Stimulated activated naive CD4-positive, alpha-beta T cell (primary cell): ENCODE measurements around the gene ABTB1.

Source experiments
- DNase-seq, 6 experiments: peaks; one replicate each; lab custom pipeline; 2025; lab: John Stamatoyannopoulos, UW

Gene ABTB1

GRCh38 chr3:127672429-127673190, at the start of gene ABTB1:
Gene ABTB1 (plus strand): TSS chr3:127672952. CDS start chr3:127673026, 74 bp downstream.
- peak; percentile 81 to 88 (median 84) for DNase-seq

- no peak for DNase-seq
These were observed 48.7 kb upstream of the ABTB1 start for GRCh38 chr3:127624063-127624462.

- DNase-seq = no peak
These were observed 46.9 kb upstream of the ABTB1 start for GRCh38 chr3:127625821-127626220.

- peak in 1 of 6 experiments; percentile 31 for DNase-seq
These were observed 44.3 kb upstream of the ABTB1 start for GRCh38 chr3:127628426-127628787.

GRCh38 chr3:127628788-127629466, 43.8 kb upstream of the ABTB1 start, which contains the start of gene PODXL2:
Gene PODXL2 (plus strand): TSS chr3:127629185. CDS start chr3:127629220, 35 bp downstream.
- DNase-seq = peak in 4 of 6 experiments; percentile 22 to 40 (median 28)

GRCh38 chr3:127629467-127630403, 43.0 kb upstream of the ABTB1 start:
- DNase-seq = peak in 4 of 6 experiments; percentile 17 to 52 (median 33)

- no peak for DNase-seq
These were observed 41.7 kb upstream of the ABTB1 start for GRCh38 chr3:127630811-127631714.

- DNase-seq = no peak
These were observed 40.5 kb upstream of the ABTB1 start for GRCh38 chr3:127632035-127632820.

GRCh38 chr3:127634653-127635052, 38.1 kb upstream of the ABTB1 start:
- DNase-seq = no peak

- peak in 3 of 6 experiments; percentile 26 to 28 (median 27) for DNase-seq
These were observed 35.2 kb upstream of the ABTB1 start for GRCh38 chr3:127637546-127637945.

- DNase-seq = no peak
These were observed 34.8 kb upstream of the ABTB1 start for GRCh38 chr3:127637971-127638370.

- no peak for DNase-seq
These were observed 33.3 kb upstream of the ABTB1 start for GRCh38 chr3:127639173-127640041.

GRCh38 chr3:127640042-127640355, 32.8 kb upstream of the ABTB1 start:
- no peak for DNase-seq

GRCh38 chr3:127644641-127645370, 27.9 kb upstream of the ABTB1 start:
- no peak for DNase-seq

- no peak for DNase-seq
These were observed 27.3 kb upstream of the ABTB1 start for GRCh38 chr3:127645371-127646015.

GRCh38 chr3:127646501-127647046, 26.2 kb upstream of the ABTB1 start:
- no peak for DNase-seq

GRCh38 chr3:127647166-127647844, 25.4 kb upstream of the ABTB1 start:
- no peak for DNase-seq
